ENCODE data around the gene PTGR1.
A peak's percentile ranks its signal among the peaks of the same experiment; 100 is the strongest.
"Not testable (repeated sequence)": the region's sequence is repeated elsewhere in the genome, so short reads cannot be mapped to it uniquely, and the experiment has no call there.

Gene PTGR1

GRCh38 chr9:111632060-111632459 is 32.6 kb upstream of the PTGR1 start:
- H3K4me1 ChIP-seq (ENCODE audit: control insufficient read depth, insufficient read depth, low read length), result peaks cover 12% of the 10 kb centered on the region
- H3K9ac ChIP-seq (ENCODE audit: low read length in 2 of 2), result peak overlapping the region; percentile 48 to 90
- H3K9me3 ChIP-seq (ENCODE audit: control insufficient read depth in 2 of 2, low read length in 2 of 2), result no peaks in the 10 kb centered on the region
- H3K36me3 ChIP-seq (ENCODE audit: control insufficient read depth in 2 of 2, insufficient read depth in 2 of 2, low read length in 2 of 2), result no peaks in the 10 kb centered on the region
- peak overlapping the region; percentile 46 for H3K27ac ChIP-seq (ENCODE audit: low read length)
- peak overlapping the region; percentile 84 to 94 for H3K4me3 ChIP-seq (ENCODE audit: low read length in 2 of 2)
- H3K27me3 ChIP-seq (ENCODE audit: control insufficient read depth in 1 of 2, insufficient read depth in 2 of 2, low read length in 2 of 2), result no peaks in the 10 kb centered on the region

- Histone ChIP-seq H3K36me3 (ENCODE audit: control insufficient read depth in 2 of 2, insufficient read depth in 2 of 2, low read length in 2 of 2) (no peaks in the 10 kb centered on the region), H3K27ac (ENCODE audit: low read length) (peak within 1 kb of the TSS; percentile 46), H3K4me3 (ENCODE audit: low read length in 2 of 2) (peak within 1 kb of the TSS; percentile 84 to 94), H3K9me3 (ENCODE audit: control insufficient read depth in 2 of 2, low read length in 2 of 2) (no peaks in the 10 kb centered on the region), H3K9ac (ENCODE audit: low read length in 2 of 2) (peak within 1 kb of the TSS; percentile 90), H3K4me1 (ENCODE audit: control insufficient read depth, insufficient read depth, low read length) (peaks cover 12% of the 10 kb centered on the region), H3K27me3 (ENCODE audit: control insufficient read depth in 1 of 2, insufficient read depth in 2 of 2, low read length in 2 of 2) (no peaks in the 10 kb centered on the region)
These were observed 31.9 kb upstream of the PTGR1 start, which contains the start of gene DNAJC25 for GRCh38 chr9:111631214-111631971. Gene DNAJC25 (plus strand): TSS chr9:111631334. CDS start chr9:111631408, 74 bp downstream.

GRCh38 chr9:111630964-111631213 is 31.4 kb upstream of the PTGR1 start:
- H3K36me3 ChIP-seq (ENCODE audit: control insufficient read depth in 2 of 2, insufficient read depth in 2 of 2, low read length in 2 of 2), result no peaks in the 10 kb centered on the region
- H3K9ac ChIP-seq (ENCODE audit: low read length in 2 of 2), result peak overlapping the region; percentile 46 to 80
- H3K9me3 ChIP-seq (ENCODE audit: control insufficient read depth in 2 of 2, low read length in 2 of 2), result no peaks in the 10 kb centered on the region
- H3K27ac ChIP-seq (ENCODE audit: low read length), result peak overlapping the region; percentile 46
- H3K4me3 ChIP-seq (ENCODE audit: low read length in 2 of 2), result peak overlapping the region; percentile 84 to 94
- H3K4me1 ChIP-seq (ENCODE audit: control insufficient read depth, insufficient read depth, low read length), result peaks cover 12% of the 10 kb centered on the region
- H3K27me3 ChIP-seq (ENCODE audit: control insufficient read depth in 1 of 2, insufficient read depth in 2 of 2, low read length in 2 of 2), result no peaks in the 10 kb centered on the region

GRCh38 chr9:111630182-111630963 is 30.9 kb upstream of the PTGR1 start:
- no peaks in the 10 kb centered on the region for H3K9me3 ChIP-seq (ENCODE audit: control insufficient read depth in 2 of 2, low read length in 2 of 2)
- peak overlapping the region; percentile 46 to 80 for H3K9ac ChIP-seq (ENCODE audit: low read length in 2 of 2)
- H3K27me3 ChIP-seq (ENCODE audit: control insufficient read depth in 1 of 2, insufficient read depth in 2 of 2, low read length in 2 of 2), result no peaks in the 10 kb centered on the region
- H3K4me1 ChIP-seq (ENCODE audit: control insufficient read depth, insufficient read depth, low read length), result peaks cover 12% of the 10 kb centered on the region
- peak overlapping the region; percentile 84 to 94 for H3K4me3 ChIP-seq (ENCODE audit: low read length in 2 of 2)
- peak overlapping the region; percentile 46 for H3K27ac ChIP-seq (ENCODE audit: low read length)
- H3K36me3 ChIP-seq (ENCODE audit: control insufficient read depth in 2 of 2, insufficient read depth in 2 of 2, low read length in 2 of 2), result no peaks in the 10 kb centered on the region

GRCh38 chr9:111628411-111628810 is 29.0 kb upstream of the PTGR1 start:
- Histone ChIP-seq H3K36me3 (ENCODE audit: control insufficient read depth in 2 of 2, insufficient read depth in 2 of 2, low read length in 2 of 2) (no peaks in the 10 kb centered on the region), H3K4me1 (ENCODE audit: control insufficient read depth, insufficient read depth, low read length) (peaks cover 12% of the 10 kb centered on the region), H3K9ac (ENCODE audit: low read length in 2 of 2) (no peak overlapping the region), H3K27ac (ENCODE audit: low read length) (no peak overlapping the region), H3K27me3 (ENCODE audit: control insufficient read depth in 1 of 2, insufficient read depth in 2 of 2, low read length in 2 of 2) (no peaks in the 10 kb centered on the region), H3K4me3 (ENCODE audit: low read length in 2 of 2) (no peak overlapping the region), H3K9me3 (ENCODE audit: control insufficient read depth in 2 of 2, low read length in 2 of 2) (no peaks in the 10 kb centered on the region)

GRCh38 chr9:111627260-111627963 is 28.0 kb upstream of the PTGR1 start:
- H3K9me3 ChIP-seq (ENCODE audit: control insufficient read depth in 2 of 2, low read length in 2 of 2), result no peaks in the 10 kb centered on the region
- peaks cover 11% of the 10 kb centered on the region for H3K4me1 ChIP-seq (ENCODE audit: control insufficient read depth, insufficient read depth, low read length)
- H3K27me3 ChIP-seq (ENCODE audit: control insufficient read depth in 1 of 2, insufficient read depth in 2 of 2, low read length in 2 of 2), result no peaks in the 10 kb centered on the region
- H3K36me3 ChIP-seq (ENCODE audit: control insufficient read depth in 2 of 2, insufficient read depth in 2 of 2, low read length in 2 of 2), result no peaks in the 10 kb centered on the region
- H3K27ac ChIP-seq (ENCODE audit: low read length), result no peak overlapping the region
- H3K9ac ChIP-seq (ENCODE audit: low read length in 2 of 2), result no peak overlapping the region
- no peak overlapping the region for H3K4me3 ChIP-seq (ENCODE audit: low read length in 2 of 2)

- Histone ChIP-seq H3K27ac (ENCODE audit: low read length) (no peak overlapping the region), H3K36me3 (ENCODE audit: control insufficient read depth in 2 of 2, insufficient read depth in 2 of 2, low read length in 2 of 2) (no peaks in the 10 kb centered on the region), H3K4me3 (ENCODE audit: low read length in 2 of 2) (no peak overlapping the region), H3K27me3 (ENCODE audit: control insufficient read depth in 1 of 2, insufficient read depth in 2 of 2, low read length in 2 of 2) (peaks cover 0 to 2% of the 10 kb centered on the region in 2 donors), H3K9me3 (ENCODE audit: control insufficient read depth in 2 of 2, low read length in 2 of 2) (no peaks in the 10 kb centered on the region), H3K4me1 (ENCODE audit: control insufficient read depth, insufficient read depth, low read length) (no peaks in the 10 kb centered on the region), H3K9ac (ENCODE audit: low read length in 2 of 2) (no peak overlapping the region)
These were observed 23.2 kb upstream of the PTGR1 start for GRCh38 chr9:111622626-111623025.

- H3K27me3 ChIP-seq (ENCODE audit: control insufficient read depth in 1 of 2, insufficient read depth in 2 of 2, low read length in 2 of 2), result peaks cover 0 to 2% of the 10 kb centered on the region in 2 donors
- no peak overlapping the region for H3K4me3 ChIP-seq (ENCODE audit: low read length in 2 of 2)
- H3K36me3 ChIP-seq (ENCODE audit: control insufficient read depth in 2 of 2, insufficient read depth in 2 of 2, low read length in 2 of 2), result no peaks in the 10 kb centered on the region
- no peak overlapping the region for H3K27ac ChIP-seq (ENCODE audit: low read length)
- no peaks in the 10 kb centered on the region for H3K9me3 ChIP-seq (ENCODE audit: control insufficient read depth in 2 of 2, low read length in 2 of 2)
- no peaks in the 10 kb centered on the region for H3K4me1 ChIP-seq (ENCODE audit: control insufficient read depth, insufficient read depth, low read length)
- no peak overlapping the region for H3K9ac ChIP-seq (ENCODE audit: low read length in 2 of 2)
These were observed 22.5 kb upstream of the PTGR1 start for GRCh38 chr9:111621895-111622480.

- not testable (repeated sequence) for H3K27me3 ChIP-seq (ENCODE audit: control insufficient read depth in 1 of 2, insufficient read depth in 2 of 2, low read length in 2 of 2); H3K4me3 ChIP-seq (ENCODE audit: low read length in 2 of 2); H3K36me3 ChIP-seq (ENCODE audit: control insufficient read depth in 2 of 2, insufficient read depth in 2 of 2, low read length in 2 of 2); H3K9me3 ChIP-seq (ENCODE audit: control insufficient read depth in 2 of 2, low read length in 2 of 2); H3K4me1 ChIP-seq (ENCODE audit: control insufficient read depth, insufficient read depth, low read length); H3K9ac ChIP-seq (ENCODE audit: low read length in 2 of 2); H3K27ac ChIP-seq (ENCODE audit: low read length)
These were observed 17.9 kb upstream of the PTGR1 start for GRCh38 chr9:111617349-111617748.

GRCh38 chr9:111615928-111616327 is 16.5 kb upstream of the PTGR1 start:
- Histone ChIP-seq H3K9ac (ENCODE audit: low read length in 2 of 2) (no peak overlapping the region), H3K4me3 (ENCODE audit: low read length in 2 of 2) (no peak overlapping the region), H3K36me3 (ENCODE audit: control insufficient read depth in 2 of 2, insufficient read depth in 2 of 2, low read length in 2 of 2) (no peaks in the 10 kb centered on the region), H3K4me1 (ENCODE audit: control insufficient read depth, insufficient read depth, low read length) (no peaks in the 10 kb centered on the region), H3K27me3 (ENCODE audit: control insufficient read depth in 1 of 2, insufficient read depth in 2 of 2, low read length in 2 of 2) (peaks cover 3 to 4% of the 10 kb centered on the region in 2 donors), H3K9me3 (ENCODE audit: control insufficient read depth in 2 of 2, low read length in 2 of 2) (no peaks in the 10 kb centered on the region), H3K27ac (ENCODE audit: low read length) (no peak overlapping the region)
